Loucy (cell line): Measurements from ENCODE around the gene TJAP1.

Experiments
- H2AFZ ChIP-seq: fragments of 200-600 bp; sonication (generic); 2 replicates; pipeline ENCODE4 v1.6.0; 2016; ENCODE audit warnings: antibody characterized with exemption, mild to moderate bottlenecking, low read length, moderate library complexity
- H3F3A ChIP-seq: fragments of 200-600 bp; 2 replicates; pipeline ENCODE4 v1.6.0; 2016; ENCODE audit warnings: antibody characterized with exemption, low read depth, mild to moderate bottlenecking
- H3K27me3 ChIP-seq: fragments of 200-600 bp; sonication (generic); 2 replicates; pipeline ENCODE4 v1.6.1; 2014; ENCODE audit warnings: low read length, mild to moderate bottlenecking; ENCODE audit not compliant: insufficient read depth, poor library complexity, severe bottlenecking
- H3K36me3 ChIP-seq: fragments of 200-600 bp; sonication (generic); 2 replicates; pipeline ENCODE4 v1.6.1; 2016; ENCODE audit warnings: low read length; ENCODE audit not compliant: insufficient read depth
- H3K4me1 ChIP-seq: fragments of 200-600 bp; sonication (generic); 2 replicates; pipeline ENCODE4 v1.5.1; 2014; ENCODE audit warnings: low read length, mild to moderate bottlenecking; ENCODE audit not compliant: insufficient read depth, poor library complexity, severe bottlenecking
- H3K4me2 ChIP-seq: fragments of 200-600 bp; sonication (generic); 2 replicates; pipeline ENCODE4 v1.6.0; 2014; ENCODE audit warnings: antibody characterized with exemption, low read length, low read depth, mild to moderate bottlenecking; ENCODE audit not compliant: poor library complexity, severe bottlenecking
- H3K4me3 ChIP-seq: fragments of 200-600 bp; sonication (generic); 2 replicates; pipeline ENCODE4 v1.5.1; 2014; ENCODE audit warnings: low read length, mild to moderate bottlenecking, mixed read lengths; ENCODE audit not compliant: poor library complexity, severe bottlenecking
- H3K79me2 ChIP-seq: fragments of 200-600 bp; sonication (generic); 2 replicates; pipeline ENCODE4 v1.6.1; 2014; ENCODE audit warnings: low read length; ENCODE audit not compliant: insufficient read depth
- H3K9ac ChIP-seq: fragments of 200-600 bp; sonication (generic); 2 replicates; pipeline ENCODE4 v1.6.0; 2014; ENCODE audit warnings: mild to moderate bottlenecking, low read depth, low read length, moderate library complexity; ENCODE audit not compliant: poor library complexity, severe bottlenecking
- H3K9me2 ChIP-seq: fragments of 200-600 bp; sonication (generic); replicated peaks from 2 replicates; pipeline ENCODE4 v1.6.1; 2016; ENCODE audit warnings: low read depth, low read length, mixed read lengths
- H3K9me3 ChIP-seq: fragments of 200-600 bp; sonication (generic); 2 replicates; pipeline ENCODE4 v1.6.1; 2014; ENCODE audit warnings: mild to moderate bottlenecking, antibody characterized with exemption, low read length, low read depth; ENCODE audit not compliant: insufficient read depth
- H4K20me1 ChIP-seq: fragments of 200-600 bp; sonication (generic); 2 replicates; pipeline ENCODE4 v1.6.0; 2014; ENCODE audit warnings: antibody characterized with exemption, low read length, mild to moderate bottlenecking; ENCODE audit not compliant: insufficient read depth, poor library complexity, severe bottlenecking
- EZH2phosphoT487 ChIP-seq: fragments of 200-600 bp; IDR thresholded peaks from 2 replicates; pipeline ENCODE4 v1.6.1; 2018; ENCODE audit warnings: antibody characterized with exemption, mild to moderate bottlenecking, moderate library complexity, borderline replicate concordance
- TF ChIP-seq, protein P1 (sequence below): fragments of 200-600 bp; sonication (generic); conservative IDR thresholded peaks from 2 replicates; pipeline ENCODE4 v1.5.1; 2014; ENCODE audit warnings: mild to moderate bottlenecking, antibody characterized with exemption, low read length

The TJAP1 gene

DNA sequence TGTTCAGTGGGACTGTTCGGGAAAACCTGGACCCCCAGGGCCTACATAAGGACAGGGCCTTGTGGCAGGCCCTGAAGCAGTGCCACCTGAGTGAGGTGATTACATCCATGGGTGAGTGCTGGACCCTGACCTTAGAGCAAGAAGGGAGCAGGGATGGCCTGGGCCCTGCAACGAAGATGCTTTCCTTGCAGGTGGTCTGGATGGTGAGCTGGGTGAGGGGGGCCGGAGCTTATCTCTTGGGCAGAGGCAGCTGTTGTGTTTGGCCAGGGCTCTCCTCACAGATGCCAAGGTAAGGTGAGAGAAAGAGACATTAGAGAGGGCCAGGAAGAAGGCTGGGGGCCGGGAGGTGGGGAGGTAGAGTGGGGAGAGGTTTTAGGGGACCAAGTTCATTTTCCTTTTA lies 28.5 kb upstream of the TJAP1 start:
- H3K36me3 ChIP-seq: no peaks in the 10 kb centered on the region

DNA sequence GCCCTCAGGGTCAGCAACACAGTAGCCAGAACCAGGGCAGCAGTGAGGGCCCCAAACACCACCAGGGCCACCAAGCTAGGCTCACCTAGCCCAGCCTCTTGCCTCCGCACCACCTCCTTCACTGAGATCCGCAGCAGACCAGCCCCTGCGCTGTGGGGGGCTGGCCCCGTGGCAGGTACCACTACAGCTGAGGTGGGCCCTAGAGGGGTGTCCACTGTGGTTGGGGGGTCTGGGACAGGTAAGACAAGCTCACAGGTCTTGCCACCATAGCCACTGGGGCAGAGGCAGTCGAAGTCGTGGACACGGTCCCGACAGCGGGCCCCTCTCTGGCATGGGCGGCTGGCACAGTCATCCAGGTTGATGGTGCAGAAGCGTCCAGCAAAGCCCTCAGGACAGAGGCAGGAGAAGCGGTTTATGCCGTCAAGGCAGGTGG lies 26.7 kb upstream of the TJAP1 start:
- H3K79me2 ChIP-seq: no peaks in the 10 kb centered on the region
- H3K9ac ChIP-seq: no peak overlapping the region
- H3K4me3 ChIP-seq: no peak overlapping the region
- no peak overlapping the region for H3K4me2 ChIP-seq
- H3K9me3 ChIP-seq: no peaks in the 10 kb centered on the region
- H3K27me3 ChIP-seq: no peaks in the 10 kb centered on the region
- H4K20me1 ChIP-seq: no peaks in the 10 kb centered on the region
- no peaks in the 10 kb centered on the region for H3F3A ChIP-seq
- TF ChIP-seq EZH2phosphoT487: no peak
- no peak overlapping the region for H2AFZ ChIP-seq
- no peaks in the 10 kb centered on the region for H3K36me3 ChIP-seq
- no peaks in the 10 kb centered on the region for H3K9me2 ChIP-seq
- H3K4me1 ChIP-seq: no peaks in the 10 kb centered on the region

More for the DNA sequence above, 28.5 kb upstream of the TJAP1 start:
- no peaks in the 10 kb centered on the region for H4K20me1 ChIP-seq
- no peaks in the 10 kb centered on the region for H3F3A ChIP-seq
- H3K9ac ChIP-seq: no peak overlapping the region
- no peaks in the 10 kb centered on the region for H3K4me1 ChIP-seq
- H3K79me2 ChIP-seq: no peaks in the 10 kb centered on the region
- no peak overlapping the region for H3K4me3 ChIP-seq
- no peak overlapping the region for H2AFZ ChIP-seq
- no peak for TF ChIP-seq EZH2phosphoT487
- TF ChIP-seq, protein P1, sequence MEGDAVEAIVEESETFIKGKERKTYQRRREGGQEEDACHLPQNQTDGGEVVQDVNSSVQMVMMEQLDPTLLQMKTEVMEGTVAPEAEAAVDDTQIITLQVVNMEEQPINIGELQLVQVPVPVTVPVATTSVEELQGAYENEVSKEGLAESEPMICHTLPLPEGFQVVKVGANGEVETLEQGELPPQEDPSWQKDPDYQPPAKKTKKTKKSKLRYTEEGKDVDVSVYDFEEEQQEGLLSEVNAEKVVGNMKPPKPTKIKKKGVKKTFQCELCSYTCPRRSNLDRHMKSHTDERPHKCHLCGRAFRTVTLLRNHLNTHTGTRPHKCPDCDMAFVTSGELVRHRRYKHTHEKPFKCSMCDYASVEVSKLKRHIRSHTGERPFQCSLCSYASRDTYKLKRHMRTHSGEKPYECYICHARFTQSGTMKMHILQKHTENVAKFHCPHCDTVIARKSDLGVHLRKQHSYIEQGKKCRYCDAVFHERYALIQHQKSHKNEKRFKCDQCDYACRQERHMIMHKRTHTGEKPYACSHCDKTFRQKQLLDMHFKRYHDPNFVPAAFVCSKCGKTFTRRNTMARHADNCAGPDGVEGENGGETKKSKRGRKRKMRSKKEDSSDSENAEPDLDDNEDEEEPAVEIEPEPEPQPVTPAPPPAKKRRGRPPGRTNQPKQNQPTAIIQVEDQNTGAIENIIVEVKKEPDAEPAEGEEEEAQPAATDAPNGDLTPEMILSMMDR: no peak
- H3K9me3 ChIP-seq: no peaks in the 10 kb centered on the region
- H3K9me2 ChIP-seq: no peaks in the 10 kb centered on the region
- H3K27me3 ChIP-seq: no peaks in the 10 kb centered on the region
- H3K4me2 ChIP-seq: no peak overlapping the region

DNA sequence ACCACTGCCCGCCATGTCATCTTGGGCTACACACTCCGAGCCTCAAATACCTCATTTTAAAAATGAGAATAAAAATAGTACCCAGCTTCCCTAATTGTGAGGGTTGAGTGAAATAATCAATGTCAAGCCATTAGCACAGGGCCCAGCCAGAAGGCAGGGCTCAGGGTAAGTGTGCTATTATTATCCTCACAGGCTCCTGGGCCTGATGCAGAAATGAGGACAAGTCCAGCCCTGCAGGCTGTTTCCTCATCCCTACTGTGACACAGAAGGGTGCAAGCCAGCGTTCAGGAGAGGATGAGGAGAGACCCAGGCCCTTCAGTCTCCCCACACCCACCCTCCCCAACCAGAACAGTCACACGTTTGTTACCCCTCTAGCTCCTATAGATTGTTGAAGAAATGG lies 26.0 kb upstream of the TJAP1 start:
- Histone ChIP-seq H3K36me3 (no peaks in the 10 kb centered on the region), H3F3A (no peaks in the 10 kb centered on the region), H3K79me2 (no peaks in the 10 kb centered on the region), H3K4me3 (no peak overlapping the region), H4K20me1 (no peaks in the 10 kb centered on the region), H3K9ac (no peak overlapping the region), H3K4me1 (no peaks in the 10 kb centered on the region), H3K9me2 (no peaks in the 10 kb centered on the region), H2AFZ (no peak overlapping the region), H3K9me3 (no peaks in the 10 kb centered on the region), H3K4me2 (no peak overlapping the region), H3K27me3 (no peaks in the 10 kb centered on the region)
- TF ChIP-seq EZH2phosphoT487: no peak
- TF ChIP-seq, protein P1: no peak

DNA sequence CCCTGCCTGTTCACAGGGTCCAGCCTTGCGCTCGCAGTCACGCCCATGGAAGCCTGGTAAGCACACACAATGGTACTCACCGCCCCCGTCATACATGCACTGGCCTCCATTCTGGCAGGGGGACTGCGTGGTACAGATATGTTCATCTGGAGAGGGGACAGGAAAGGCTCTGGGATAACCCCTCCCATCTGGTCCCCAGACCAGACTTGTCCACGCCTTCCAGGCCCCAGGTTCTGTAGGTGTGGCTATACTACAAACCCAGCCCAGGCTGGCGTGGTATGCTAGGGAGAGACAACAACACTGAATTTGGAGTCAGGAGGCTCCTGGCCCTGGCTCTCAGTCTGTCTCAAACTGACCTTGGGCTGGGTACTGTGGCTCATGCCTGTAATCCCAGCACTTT lies 25.4 kb upstream of the TJAP1 start:
- Histone ChIP-seq H3K9me3 (no peaks in the 10 kb centered on the region), H3F3A (no peaks in the 10 kb centered on the region), H4K20me1 (no peaks in the 10 kb centered on the region), H3K4me2 (no peak overlapping the region), H3K4me1 (no peaks in the 10 kb centered on the region), H3K4me3 (no peak overlapping the region), H3K9me2 (no peaks in the 10 kb centered on the region), H2AFZ (no peak overlapping the region), H3K9ac (no peak overlapping the region), H3K79me2 (no peaks in the 10 kb centered on the region), H3K27me3 (no peaks in the 10 kb centered on the region), H3K36me3 (no peaks in the 10 kb centered on the region)
- no peak for TF ChIP-seq EZH2phosphoT487
- TF ChIP-seq, protein P1: no peak
